Measurements from ENCODE around the gene MCM7. TPM values are rescaled to one million over a fixed set of nuclear protein-coding genes. Genes with fewer than 3 reads are reported as not detected.

MCM7 gene
- total and polyA plus RNA-seq, 10 of the 15 experiments (the other 5 are each of a cell fraction or from before 2014, with no cell fraction given), result 183 to 383 (median 244) TPM

- no peak overlapping the region for H3K9ac ChIP-seq (ENCODE audit: control insufficient read depth, insufficient read depth, low read length)
- ChIA-PET SMC1A (ENCODE audit: uncharacterized antibody, unreplicated experiment) (interaction anchor here (1.2 kb wide), 1 partner anchor 16 kb away, joined by 3 read pairs; no protein-coding TSS in a partner anchor), POLR2A (no interaction called here), CTCF (interaction anchor here (1.2 to 1.3 kb wide), 3 partner anchors 11 to 81 kb away, joined by 3 to 5 read pairs (median 5); no protein-coding TSS in a partner anchor), RAD21 (ENCODE audit: unreplicated experiment) (no interaction called here)
- no peak for DNase-seq (ENCODE audit: low read depth, low spot score)
- no peak for FAIRE-seq
- ATAC-seq, result no peak
- no peak overlapping the region for H2AFZ ChIP-seq (ENCODE audit: control insufficient read depth, low read depth, low read length)
- TF ChIP-seq IKZF1 (conservative IDR thresholded peaks at IDR 0.05) (no peak), TCF3 (IDR thresholded peaks at IDR 0.05; ENCODE audit: borderline replicate concordance, insufficient read depth, low read depth, low read length) (no peak), CHD4 (IDR thresholded peaks at IDR 0.05) (no peak), JUNB (IDR thresholded peaks at IDR 0.05) (no peak)
- peaks cover 32% of the 10 kb centered on the region; the same call in 2 of the 3 replicates for H3K9me3 ChIP-seq (replicated peaks; ENCODE audit: control insufficient read depth, insufficient read depth, low read length)
- H3K4me1 ChIP-seq (ENCODE audit: control insufficient read depth, insufficient read depth, low read length), result no peaks in the 10 kb centered on the region
- peaks cover 20% of the 10 kb centered on the region for H3K79me2 ChIP-seq (ENCODE audit: control insufficient read depth, insufficient read depth, low read length)
- no TSS peak for BruUV-seq (replicated peaks)
- WGBS (ENCODE audit: insufficient coverage, insufficient replicate concordance, low lambda C conversion rate, missing lambda C conversion rate), result 100% methylated on average over 7 of the region's 7 CpGs
- no peak overlapping the region for H3K4me2 ChIP-seq (ENCODE audit: control insufficient read depth, insufficient read depth)
- in situ Hi-C loops (cut with MboI), result no loop called here
- no peak overlapping the region for H3K4me3 ChIP-seq
- peaks cover 30 to 61% of the 10 kb centered on the region in 2 experiments for H3K36me3 ChIP-seq (ENCODE audit: control insufficient read depth in 2 of 2, insufficient read depth in 2 of 2, low read length in 1 of 2)
- H3K27ac ChIP-seq (ENCODE audit: control insufficient read depth, insufficient read depth), result no peak overlapping the region
- no peaks in the 10 kb centered on the region for H3K27me3 ChIP-seq (replicated peaks in 1 of 2; ENCODE audit: control insufficient read depth in 2 of 2, insufficient read depth in 2 of 2, low read length in 1 of 2)
- intact Hi-C loops (cut with micrococcal nuclease; ENCODE audit: unreplicated experiment), result no loop called here
- no peaks in the 10 kb centered on the region for H4K20me1 ChIP-seq (ENCODE audit: control insufficient read depth, insufficient read depth)
These were observed 26.4 kb downstream of the MCM7 start for GRCh38 chr7:100074841-100075240.

- no TSS peak for BruUV-seq (replicated peaks)
- Histone ChIP-seq H3K9me3 (replicated peaks; ENCODE audit: control insufficient read depth, insufficient read depth, low read length) (peaks cover 32% of the 10 kb centered on the region; the same call in 2 of the 3 replicates), H3K36me3 (ENCODE audit: control insufficient read depth in 2 of 2, insufficient read depth in 2 of 2, low read length in 1 of 2) (peaks cover 30 to 62% of the 10 kb centered on the region in 2 experiments), H2AFZ (ENCODE audit: control insufficient read depth, low read depth, low read length) (no peak overlapping the region), H4K20me1 (ENCODE audit: control insufficient read depth, insufficient read depth) (no peaks in the 10 kb centered on the region), H3K9ac (ENCODE audit: control insufficient read depth, insufficient read depth, low read length) (no peak overlapping the region), H3K27me3 (replicated peaks in 1 of 2; ENCODE audit: control insufficient read depth in 2 of 2, insufficient read depth in 2 of 2, low read length in 1 of 2) (no peaks in the 10 kb centered on the region), H3K4me1 (ENCODE audit: control insufficient read depth, insufficient read depth, low read length) (no peaks in the 10 kb centered on the region), H3K4me2 (ENCODE audit: control insufficient read depth, insufficient read depth) (no peak overlapping the region), H3K79me2 (ENCODE audit: control insufficient read depth, insufficient read depth, low read length) (peaks cover 2% of the 10 kb centered on the region), H3K27ac (ENCODE audit: control insufficient read depth, insufficient read depth) (no peak overlapping the region), H3K4me3 (no peak overlapping the region)
- FAIRE-seq (no peak), DNase-seq (ENCODE audit: low read depth, low spot score) (no peak), ATAC-seq (no peak)
- no peak for TF ChIP-seq DPF2 (IDR thresholded peaks at IDR 0.05)
- TF ChIP-seq MTA3 (IDR thresholded peaks at IDR 0.05; ENCODE audit: borderline replicate concordance, low read length), result no peak
- no peak for TF ChIP-seq SUZ12 (IDR thresholded peaks at IDR 0.05; ENCODE audit: unreplicated experiment)
- no peak for TF ChIP-seq GATAD2B (conservative IDR thresholded peaks at IDR 0.05; ENCODE audit: low read depth)
- no peak for TF ChIP-seq RELB (IDR thresholded peaks at IDR 0.05; ENCODE audit: low read depth)
- TF ChIP-seq MTA2 (IDR thresholded peaks at IDR 0.05; ENCODE audit: low read depth), result no peak
- TF ChIP-seq CEBPZ (IDR thresholded peaks at IDR 0.05; ENCODE audit: low read depth, low read length), result no peak
- no peak for TF ChIP-seq BCL11A (IDR thresholded peaks at IDR 0.05; ENCODE audit: low read depth, low read length)
- no peak for TF ChIP-seq HDAC2 (IDR thresholded peaks at IDR 0.05)
- ChIA-PET RAD21 (ENCODE audit: unreplicated experiment) (interaction anchor here (2.0 kb wide), 1 partner anchor 10 kb away, joined by 5 read pairs; no protein-coding TSS in a partner anchor), CTCF (interaction anchor here (1.5 kb wide), 1 partner anchor 10 kb away, joined by 4 read pairs; no protein-coding TSS in a partner anchor), SMC1A (ENCODE audit: uncharacterized antibody, unreplicated experiment) (no interaction called here), POLR2A (no interaction called here)
- 93% methylated on average over 10 of the region's 10 CpGs for WGBS (ENCODE audit: insufficient coverage, insufficient replicate concordance, low lambda C conversion rate, missing lambda C conversion rate)
- in situ Hi-C loops (cut with MboI), result no loop called here
- intact Hi-C loops (cut with micrococcal nuclease; ENCODE audit: unreplicated experiment), result no loop called here
These were observed 28.7 kb downstream of the MCM7 start for GRCh38 chr7:100072462-100072861.
